Skeletal muscle tissue (tissue), 4 donors: Measurements from ENCODE around the gene S100A2. TPM values are rescaled to one million over a fixed set of nuclear protein-coding genes. Genes with fewer than 3 reads are reported as not detected.

ENCODE experiments used
- H3K27ac ChIP-seq: one replicate; pipeline ENCODE4 v1.7.0; 2013; ENCODE audit warnings: mild to moderate bottlenecking, low read depth, low read length, inconsistent platforms
- H3K27me3 ChIP-seq, 3 donors: one replicate each; pipeline ENCODE4 v1.7.0; 2013; ENCODE audit warnings: low read length in 3 of 3; ENCODE audit not compliant: control insufficient read depth in 3 of 3, insufficient read depth in 3 of 3
- H3K36me3 ChIP-seq, 3 donors: one replicate each; pipeline ENCODE4 v1.7.0; 2013; ENCODE audit warnings: low read length in 3 of 3; ENCODE audit not compliant: control insufficient read depth in 3 of 3, insufficient read depth in 3 of 3
- H3K4me1 ChIP-seq, 3 donors: one replicate each; pipeline ENCODE4 v1.7.0; 2013; ENCODE audit warnings: low read length in 3 of 3, mild to moderate bottlenecking in 3 of 3; ENCODE audit not compliant: control insufficient read depth in 3 of 3, insufficient read depth in 3 of 3
- H3K4me3 ChIP-seq, 3 donors: one replicate each; pipeline ENCODE4 v1.7.0; 2013; ENCODE audit warnings: low read length in 3 of 3
- H3K9ac ChIP-seq, 3 donors: one replicate each; pipeline ENCODE4 v1.7.0; 2013; ENCODE audit warnings: low read length in 3 of 3, mild to moderate bottlenecking in 3 of 3, moderate library complexity in 2 of 3, low read depth in 1 of 3
- H3K9me3 ChIP-seq, 3 donors: one replicate each; pipeline ENCODE4 v1.7.0; 2013; ENCODE audit warnings: low read length in 3 of 3; ENCODE audit not compliant: control insufficient read depth in 3 of 3
- total RNA-seq: library from RNA; depleted of rRNA; stranded (reverse); fragments of >200 nt; gene quantifications from one replicate; pipeline ENCODE4 v1.2.3, GENCODE V29; 2014
- donor health status: Osteomylitis.

Gene S100A2
- total RNA-seq, 1 donor from 2014 or later, result not detected

GRCh38 chr1:153547560-153548551 lies 17.8 kb downstream of the S100A2 start:
- Histone ChIP-seq H3K4me3 (no peak overlapping the region), H3K27me3 (no peaks in the 10 kb centered on the region), H3K36me3 (no peaks in the 10 kb centered on the region), H3K9ac (peak overlapping the region in 1 of 3 donors; percentile 33), H3K9me3 (no peaks in the 10 kb centered on the region), H3K4me1 (peaks cover 67 to 75% (median 69%) of the 10 kb centered on the region in 3 donors), H3K27ac (peak overlapping the region; percentile 72)

- H3K9me3 ChIP-seq, result no peaks in the 10 kb centered on the region
- H3K27me3 ChIP-seq, result no peaks in the 10 kb centered on the region
- no peaks in the 10 kb centered on the region for H3K36me3 ChIP-seq
- peaks cover 69 to 75% (median 71%) of the 10 kb centered on the region in 3 donors for H3K4me1 ChIP-seq
- peak overlapping the region in 1 of 3 donors; percentile 83 for H3K4me3 ChIP-seq
- peak overlapping the region in 2 of 3 donors; percentile 11 to 33 for H3K9ac ChIP-seq
- H3K27ac ChIP-seq, result peak overlapping the region; percentile 60
These were observed 18.7 kb downstream of the S100A2 start for GRCh38 chr1:153546796-153547559.

- Histone ChIP-seq H3K4me1 (peaks cover 69 to 75% (median 71%) of the 10 kb centered on the region in 3 donors), H3K36me3 (no peaks in the 10 kb centered on the region), H3K9ac (peak overlapping the region; percentile 2 to 78 (median 11)), H3K27me3 (no peaks in the 10 kb centered on the region), H3K4me3 (peak overlapping the region in 1 of 3 donors; percentile 83), H3K9me3 (no peaks in the 10 kb centered on the region), H3K27ac (peak overlapping the region; percentile 60)
These were observed 19.3 kb downstream of the S100A2 start for GRCh38 chr1:153546371-153546770.

- Histone ChIP-seq H3K4me1 (peaks cover 68 to 69% (median 68%) of the 10 kb centered on the region in 3 donors), H3K27ac (peak within 1 kb of the TSS; percentile 60), H3K9me3 (no peaks in the 10 kb centered on the region), H3K36me3 (no peaks in the 10 kb centered on the region), H3K9ac (peak within 1 kb of the TSS; percentile 76 to 78 (median 76)), H3K27me3 (no peaks in the 10 kb centered on the region), H3K4me3 (peak within 1 kb of the TSS; percentile 68 to 84 (median 83))
These were observed 20.3 kb downstream of the S100A2 start, which contains the start of gene S100A4 for GRCh38 chr1:153545067-153546055. TSS of gene S100A4 (minus strand) at chr1:153545806. CDS start at chr1:153544794, 1,012 bp downstream.

GRCh38 chr1:153544453-153545066 lies 21.1 kb downstream of the S100A2 start:
- Histone ChIP-seq H3K9me3 (no peaks in the 10 kb centered on the region), H3K36me3 (no peaks in the 10 kb centered on the region), H3K9ac (peak overlapping the region; percentile 76 to 78 (median 76)), H3K27me3 (no peaks in the 10 kb centered on the region), H3K4me1 (peaks cover 60 to 62% (median 60%) of the 10 kb centered on the region in 3 donors), H3K4me3 (peak overlapping the region; percentile 68 to 84 (median 83)), H3K27ac (peak overlapping the region; percentile 60)

- Histone ChIP-seq H3K9me3 (no peaks in the 10 kb centered on the region), H3K4me1 (peaks cover 52 to 55% (median 52%) of the 10 kb centered on the region in 3 donors), H3K27ac (peak overlapping the region; percentile 60), H3K4me3 (peak overlapping the region in 1 of 3 donors; percentile 83), H3K36me3 (no peaks in the 10 kb centered on the region), H3K27me3 (no peaks in the 10 kb centered on the region), H3K9ac (no peak overlapping the region)
These were observed 21.9 kb downstream of the S100A2 start for GRCh38 chr1:153543736-153544135.

- H3K4me3 ChIP-seq, result peak overlapping the region in 1 of 3 donors; percentile 83
- H3K9ac ChIP-seq, result no peak overlapping the region
- H3K36me3 ChIP-seq, result no peaks in the 10 kb centered on the region
- H3K27me3 ChIP-seq, result no peaks in the 10 kb centered on the region
- peaks cover 45 to 49% (median 46%) of the 10 kb centered on the region in 3 donors for H3K4me1 ChIP-seq
- H3K9me3 ChIP-seq, result no peaks in the 10 kb centered on the region
- no peak overlapping the region for H3K27ac ChIP-seq
These were observed 22.5 kb downstream of the S100A2 start for GRCh38 chr1:153542956-153543711.
